GM12872 (cell line): ENCODE measurements around the gene DHRSX.

ENCODE experiments used
- CTCF ChIP-seq: IDR thresholded peaks from 3 replicates; pipeline ENCODE4 v1.5.1; 2011; ENCODE audit warnings: low read depth, mild to moderate bottlenecking, low read length, moderate library complexity; ENCODE audit not compliant: insufficient read depth

DHRSX gene

GRCh38 chrX:2391869-2392606, 108.7 kb downstream of the DHRSX start:
- no peak for TF ChIP-seq CTCF

- TF ChIP-seq CTCF = no peak
Measured at GRCh38 chrX:2390754-2391153, 110.0 kb downstream of the DHRSX start.

- no peak for TF ChIP-seq CTCF
Measured at GRCh38 chrX:2389324-2389723, 111.5 kb downstream of the DHRSX start.

- no peak for TF ChIP-seq CTCF
Measured at GRCh38 chrX:2388669-2389068, 112.1 kb downstream of the DHRSX start.

GRCh38 chrX:2387614-2388239, 113.0 kb downstream of the DHRSX start:
- TF ChIP-seq CTCF = no peak

- TF ChIP-seq CTCF = no peak
Measured at GRCh38 chrX:2385224-2385623, 115.6 kb downstream of the DHRSX start.

- no peak for TF ChIP-seq CTCF
Measured at GRCh38 chrX:2384486-2384885, 116.3 kb downstream of the DHRSX start.
